Measurements from ENCODE around the gene DENND4A. TPM values are rescaled to one million over a fixed set of nuclear protein-coding genes. Genes with fewer than 3 reads are reported as not detected.
"Not testable (repeated sequence)": the region's sequence is repeated elsewhere in the genome, so short reads cannot be mapped to it uniquely, and the experiment has no call there.

Gene DENND4A
- total RNA-seq, 1 donor from 2014 or later: 13.9 TPM

- no peaks in the 10 kb centered on the region for H3K9me3 ChIP-seq (ENCODE audit: insufficient read depth, low read depth, low read length)
- Mint-ChIP-seq H3K27me3 (ENCODE audit: low read depth, unreplicated experiment) (no peaks in the 10 kb centered on the region), H3K4me3 (ENCODE audit: unreplicated experiment) (no peak overlapping the region), H3K36me3 (ENCODE audit: low read depth, unreplicated experiment) (no peaks in the 10 kb centered on the region), H3K9me3 (ENCODE audit: unreplicated experiment) (no peaks in the 10 kb centered on the region), H3K27ac (ENCODE audit: unreplicated experiment) (no peak overlapping the region), H3K4me1 (ENCODE audit: low read depth, unreplicated experiment) (no peaks in the 10 kb centered on the region)
- no peaks in the 10 kb centered on the region for H3K36me3 ChIP-seq (ENCODE audit: insufficient read depth, low read length)
- no peak overlapping the region for H3K27ac ChIP-seq (ENCODE audit: low read depth, low read length)
- H3K9ac ChIP-seq (ENCODE audit: low read length): no peak overlapping the region
- H2AFZ ChIP-seq (ENCODE audit: low read depth, low read length): no peak overlapping the region
- no peak overlapping the region for H3K4me3 ChIP-seq (ENCODE audit: insufficient read depth, low read depth, low read length)
- H3K4me2 ChIP-seq (ENCODE audit: low read length): no peak overlapping the region
- H3K27me3 ChIP-seq (ENCODE audit: insufficient read depth, low read length): no peaks in the 10 kb centered on the region
- no peak for DNase-seq (ENCODE audit: low read depth)
- no peak for TF ChIP-seq EZH2 (IDR thresholded peaks at IDR 0.05; ENCODE audit: insufficient read depth, low read length)
- no peak for TF ChIP-seq CTCF (IDR thresholded peaks at IDR 0.05; ENCODE audit: insufficient read depth, low read depth, low read length)
- no peak for FAIRE-seq
- no peaks in the 10 kb centered on the region for H3K4me1 ChIP-seq (ENCODE audit: insufficient read depth, low read length)
- no peaks in the 10 kb centered on the region for H4K20me1 ChIP-seq (ENCODE audit: insufficient read depth, low read length)
- H3K79me2 ChIP-seq (ENCODE audit: insufficient read depth, low read length): no peaks in the 10 kb centered on the region
Observed at GRCh38 chr15:65738649-65739048, 53.4 kb downstream of the DENND4A start.

- H3K36me3 Mint-ChIP-seq (ENCODE audit: low read depth, unreplicated experiment); H3K27me3 Mint-ChIP-seq (ENCODE audit: low read depth, unreplicated experiment); H3K4me1 ChIP-seq (ENCODE audit: insufficient read depth, low read length); H3K4me2 ChIP-seq (ENCODE audit: low read length); H4K20me1 ChIP-seq (ENCODE audit: insufficient read depth, low read length); DNase-seq (ENCODE audit: low read depth); H3K36me3 ChIP-seq (ENCODE audit: insufficient read depth, low read length); H3K9me3 Mint-ChIP-seq (ENCODE audit: unreplicated experiment); H3K27ac ChIP-seq (ENCODE audit: low read depth, low read length); H3K4me3 Mint-ChIP-seq (ENCODE audit: unreplicated experiment); H3K9ac ChIP-seq (ENCODE audit: low read length); H2AFZ ChIP-seq (ENCODE audit: low read depth, low read length); FAIRE-seq; H3K27me3 ChIP-seq (ENCODE audit: insufficient read depth, low read length); H3K9me3 ChIP-seq (ENCODE audit: insufficient read depth, low read depth, low read length); H3K4me1 Mint-ChIP-seq (ENCODE audit: low read depth, unreplicated experiment); H3K79me2 ChIP-seq (ENCODE audit: insufficient read depth, low read length); H3K4me3 ChIP-seq (ENCODE audit: insufficient read depth, low read depth, low read length); H3K27ac Mint-ChIP-seq (ENCODE audit: unreplicated experiment): not testable (repeated sequence)
Observed at GRCh38 chr15:65733599-65733998, 58.5 kb downstream of the DENND4A start.

GRCh38 chr15:65732698-65733097, 59.4 kb downstream of the DENND4A start:
- no peaks in the 10 kb centered on the region for H3K36me3 Mint-ChIP-seq (ENCODE audit: low read depth, unreplicated experiment)
- no peaks in the 10 kb centered on the region for H3K9me3 Mint-ChIP-seq (ENCODE audit: unreplicated experiment)
- no peaks in the 10 kb centered on the region for H3K27me3 Mint-ChIP-seq (ENCODE audit: low read depth, unreplicated experiment)
- no peaks in the 10 kb centered on the region for H3K9me3 ChIP-seq (ENCODE audit: insufficient read depth, low read depth, low read length)
- H3K79me2 ChIP-seq (ENCODE audit: insufficient read depth, low read length): no peaks in the 10 kb centered on the region
- DNase-seq (ENCODE audit: low read depth) (no peak), FAIRE-seq (no peak)
- no peak overlapping the region for H3K27ac ChIP-seq (ENCODE audit: low read depth, low read length)
- H3K27me3 ChIP-seq (ENCODE audit: insufficient read depth, low read length): no peaks in the 10 kb centered on the region
- H3K9ac ChIP-seq (ENCODE audit: low read length): no peak overlapping the region
- no peak overlapping the region for H3K4me2 ChIP-seq (ENCODE audit: low read length)
- H3K4me3 Mint-ChIP-seq (ENCODE audit: unreplicated experiment): no peak overlapping the region
- TF ChIP-seq EZH2 (IDR thresholded peaks at IDR 0.05; ENCODE audit: insufficient read depth, low read length) (no peak), CTCF (IDR thresholded peaks at IDR 0.05; ENCODE audit: insufficient read depth, low read depth, low read length) (no peak)
- H3K4me1 Mint-ChIP-seq (ENCODE audit: low read depth, unreplicated experiment): no peaks in the 10 kb centered on the region
- H4K20me1 ChIP-seq (ENCODE audit: insufficient read depth, low read length): no peaks in the 10 kb centered on the region
- no peaks in the 10 kb centered on the region for H3K36me3 ChIP-seq (ENCODE audit: insufficient read depth, low read length)
- no peak overlapping the region for H2AFZ ChIP-seq (ENCODE audit: low read depth, low read length)
- H3K4me3 ChIP-seq (ENCODE audit: insufficient read depth, low read depth, low read length): no peak overlapping the region
- H3K27ac Mint-ChIP-seq (ENCODE audit: unreplicated experiment): no peak overlapping the region
- H3K4me1 ChIP-seq (ENCODE audit: insufficient read depth, low read length): no peaks in the 10 kb centered on the region
